IPS-18c (cell line): Measurements from ENCODE around the gene USP24.

Experiments used
- H3K4me3 ChIP-seq: 2 replicates; pipeline ENCODE4 v1.7.0; 2013; ENCODE audit warnings: low read depth, mild to moderate bottlenecking, low read length, moderate library complexity; ENCODE audit not compliant: insufficient read depth
- H3K9me3 ChIP-seq: one replicate; pipeline ENCODE4 v1.6.1; 2013; ENCODE audit warnings: mild to moderate bottlenecking, low read length, moderate library complexity; ENCODE audit not compliant: control insufficient read depth, insufficient read depth

The USP24 gene

DNA sequence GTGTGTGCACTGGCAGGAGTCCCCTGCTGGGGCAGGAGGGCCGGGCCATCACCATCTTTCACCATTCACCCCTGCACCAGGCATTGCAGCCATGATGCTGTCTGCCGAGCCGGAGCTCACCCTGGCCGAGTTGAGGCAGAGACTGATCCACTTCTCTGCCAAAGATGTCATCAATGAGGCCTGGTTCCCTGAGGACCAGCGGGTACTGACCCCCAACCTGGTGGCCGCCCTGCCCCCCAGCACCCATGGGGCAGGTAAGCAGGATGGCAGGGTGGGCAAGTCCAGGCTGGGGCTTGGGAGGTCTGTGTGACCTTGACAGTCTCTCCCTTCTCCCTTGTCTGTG lies 157.2 kb downstream of the USP24 start:
- no peaks in the 10 kb centered on the region for H3K9me3 ChIP-seq
- H3K4me3 ChIP-seq, result no peak overlapping the region

DNA sequence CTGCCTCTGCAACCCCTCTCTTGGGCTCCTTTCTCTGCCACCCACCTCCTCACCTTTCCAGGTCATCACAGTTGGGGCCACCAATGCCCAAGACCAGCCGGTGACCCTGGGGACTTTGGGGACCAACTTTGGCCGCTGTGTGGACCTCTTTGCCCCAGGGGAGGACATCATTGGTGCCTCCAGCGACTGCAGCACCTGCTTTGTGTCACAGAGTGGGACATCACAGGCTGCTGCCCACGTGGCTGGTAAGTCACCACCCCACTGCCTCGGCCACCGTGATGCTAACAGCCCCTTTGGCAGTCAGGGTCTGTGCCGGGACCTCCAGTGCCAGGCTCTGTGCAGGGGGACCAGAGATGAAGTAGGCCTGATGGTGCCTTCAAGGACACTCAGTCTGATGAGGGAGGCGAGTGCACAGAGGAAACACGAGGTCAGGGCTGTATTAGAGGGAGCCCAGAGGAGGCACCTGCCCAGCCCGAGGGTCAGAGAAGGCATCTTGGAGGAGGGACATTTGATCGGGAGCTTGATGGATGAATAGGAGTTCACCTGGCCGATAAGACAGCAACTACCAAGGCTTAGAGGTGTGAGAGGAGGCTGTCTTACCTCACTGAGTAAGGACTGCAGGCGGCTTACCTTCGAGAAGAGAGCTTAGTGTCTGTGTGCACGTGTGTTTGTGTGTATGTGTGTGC lies 157.8 kb downstream of the USP24 start:
- Histone ChIP-seq H3K9me3 (no peaks in the 10 kb centered on the region), H3K4me3 (no peak overlapping the region)

DNA sequence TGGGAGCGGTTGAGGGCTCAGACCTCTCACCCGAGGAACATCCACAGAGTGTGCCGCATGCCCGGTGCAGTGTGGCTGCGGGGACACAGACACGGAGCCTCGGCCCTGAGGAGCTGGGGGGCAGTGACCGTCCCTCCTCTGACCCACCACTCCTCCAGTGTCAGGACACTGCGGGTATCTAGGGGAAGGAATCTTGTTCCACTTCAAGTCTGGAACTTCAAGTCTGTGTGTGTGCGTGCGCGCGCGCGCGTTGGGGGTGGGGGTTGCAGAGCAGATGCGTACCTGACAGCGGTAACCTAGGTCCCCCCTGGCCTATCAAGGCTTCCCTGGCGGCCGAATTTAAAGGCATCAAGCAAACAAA lies 158.6 kb downstream of the USP24 start:
- H3K9me3 ChIP-seq, result no peaks in the 10 kb centered on the region
- no peak overlapping the region for H3K4me3 ChIP-seq

DNA sequence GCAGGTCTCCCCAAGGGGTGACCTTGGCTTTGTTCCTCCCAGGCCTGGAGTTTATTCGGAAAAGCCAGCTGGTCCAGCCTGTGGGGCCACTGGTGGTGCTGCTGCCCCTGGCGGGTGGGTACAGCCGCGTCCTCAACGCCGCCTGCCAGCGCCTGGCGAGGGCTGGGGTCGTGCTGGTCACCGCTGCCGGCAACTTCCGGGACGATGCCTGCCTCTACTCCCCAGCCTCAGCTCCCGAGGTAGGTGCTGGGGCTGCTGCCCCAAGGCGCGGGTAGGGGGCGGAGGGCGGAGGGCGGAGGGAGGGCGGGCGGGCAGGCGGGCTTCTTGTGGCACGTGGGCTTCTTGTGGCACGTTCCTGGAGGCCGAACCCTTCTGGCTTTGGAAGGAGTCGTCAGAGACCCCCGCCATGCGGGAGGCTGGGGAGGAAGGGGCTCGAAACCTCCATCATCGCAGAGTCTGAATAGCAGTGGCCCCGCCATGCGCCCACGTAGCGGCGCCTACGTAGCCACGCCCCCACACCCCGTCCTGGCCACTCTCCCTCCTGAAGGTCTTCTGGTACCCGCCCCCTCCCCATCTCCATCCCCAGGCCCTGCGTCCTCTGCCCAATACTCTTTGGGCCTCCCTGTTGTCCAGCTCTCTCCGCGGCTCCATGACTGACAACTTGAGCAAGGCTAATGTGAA lies 159.1 kb downstream of the USP24 start:
- Histone ChIP-seq H3K9me3 (no peaks in the 10 kb centered on the region), H3K4me3 (no peak overlapping the region)

DNA sequence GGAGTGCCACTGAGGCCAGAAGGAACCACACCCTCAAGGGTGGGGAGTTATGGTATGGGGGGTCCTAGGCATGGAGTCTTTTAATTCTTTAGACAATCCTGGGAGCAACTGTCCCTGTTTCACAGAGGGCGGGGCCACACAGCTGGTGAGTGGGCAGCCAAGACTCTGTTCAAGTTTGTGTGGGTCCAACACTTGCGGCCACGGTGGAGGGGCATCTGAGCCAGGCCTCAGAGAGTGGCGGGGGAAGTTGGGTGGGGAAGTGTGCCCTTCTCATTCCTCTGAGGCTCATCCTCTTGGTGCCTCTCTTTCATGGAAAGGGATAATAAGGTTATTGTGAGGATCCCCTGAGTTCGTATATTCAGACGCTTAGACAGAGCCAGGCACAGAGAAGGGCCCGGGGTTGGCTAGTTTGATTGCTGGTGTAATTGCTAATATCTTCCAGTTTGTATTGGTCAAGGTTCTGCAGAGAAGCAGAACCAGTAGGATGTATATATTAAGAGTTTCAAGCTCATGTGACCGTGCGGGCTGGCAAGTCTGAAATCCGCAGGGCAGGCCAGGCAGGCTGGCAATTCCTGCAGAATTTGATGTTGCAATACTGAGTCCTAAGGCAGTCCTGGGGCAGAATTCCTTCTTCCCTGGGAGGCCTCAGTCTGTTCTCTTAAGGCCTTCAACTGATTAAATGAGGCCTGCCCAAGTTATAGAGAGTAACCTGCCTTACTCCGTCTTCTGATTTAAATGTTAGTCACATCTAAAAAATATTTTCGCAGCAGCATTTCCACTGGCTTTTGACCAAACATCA lies 159.9 kb downstream of the USP24 start:
- Histone ChIP-seq H3K9me3 (no peaks in the 10 kb centered on the region), H3K4me3 (no peak overlapping the region)

DNA sequence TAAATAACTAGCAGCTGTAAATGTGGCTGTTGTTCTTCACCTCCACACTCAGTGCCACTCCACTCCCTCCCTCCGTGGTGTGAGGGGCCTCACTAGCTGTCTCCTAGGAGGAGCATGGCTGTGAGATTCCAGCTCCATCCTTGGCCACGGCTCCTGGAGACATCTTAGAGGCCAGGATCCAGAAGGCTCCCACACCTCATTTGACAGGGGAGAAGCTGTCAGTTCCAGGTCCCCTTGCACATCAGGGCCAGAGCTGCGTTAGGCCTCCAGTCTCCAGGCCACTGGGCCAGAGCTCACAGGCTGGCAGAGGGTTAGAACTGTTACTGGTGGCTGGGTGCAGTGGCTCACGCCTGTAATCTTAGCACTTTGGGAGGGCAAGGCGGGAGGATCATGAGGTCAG lies 160.8 kb downstream of the USP24 start:
- Histone ChIP-seq H3K9me3 (no peaks in the 10 kb centered on the region), H3K4me3 (no peak overlapping the region)

DNA sequence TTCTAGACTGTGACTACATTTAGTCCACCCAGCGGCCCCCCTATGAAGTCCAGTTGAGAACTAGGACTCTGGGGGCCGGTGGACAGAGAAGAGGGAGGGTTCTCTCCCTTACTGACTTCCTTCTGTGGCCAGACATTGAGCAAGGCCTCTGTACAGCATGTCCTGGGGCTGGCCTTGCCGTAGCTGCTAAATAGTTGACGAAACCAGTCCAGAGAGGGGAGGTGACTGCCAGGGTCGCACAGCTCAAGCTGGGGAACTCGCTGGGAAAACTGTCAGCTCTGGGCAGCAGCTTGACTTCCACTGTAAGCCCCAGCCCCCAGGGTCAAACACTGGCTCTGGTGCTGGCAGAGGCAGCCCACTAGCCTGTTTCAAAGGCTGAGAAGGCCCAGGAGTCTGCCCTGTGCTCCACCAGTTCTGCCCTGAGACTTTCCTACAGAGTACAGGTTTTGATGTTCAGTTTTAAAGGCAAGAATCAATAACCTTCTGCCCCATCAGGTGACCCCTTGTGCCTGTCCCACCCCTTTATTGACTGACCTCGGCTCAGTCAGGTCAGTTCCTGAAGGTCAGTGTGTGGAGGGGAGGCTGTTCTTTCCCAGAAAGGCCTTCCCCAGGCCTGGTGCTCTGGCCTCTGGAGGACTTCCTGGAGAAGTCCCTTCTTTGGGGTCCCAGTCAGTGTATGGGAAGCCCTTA lies 161.8 kb downstream of the USP24 start:
- Histone ChIP-seq H3K4me3 (no peak overlapping the region), H3K9me3 (no peaks in the 10 kb centered on the region)

DNA sequence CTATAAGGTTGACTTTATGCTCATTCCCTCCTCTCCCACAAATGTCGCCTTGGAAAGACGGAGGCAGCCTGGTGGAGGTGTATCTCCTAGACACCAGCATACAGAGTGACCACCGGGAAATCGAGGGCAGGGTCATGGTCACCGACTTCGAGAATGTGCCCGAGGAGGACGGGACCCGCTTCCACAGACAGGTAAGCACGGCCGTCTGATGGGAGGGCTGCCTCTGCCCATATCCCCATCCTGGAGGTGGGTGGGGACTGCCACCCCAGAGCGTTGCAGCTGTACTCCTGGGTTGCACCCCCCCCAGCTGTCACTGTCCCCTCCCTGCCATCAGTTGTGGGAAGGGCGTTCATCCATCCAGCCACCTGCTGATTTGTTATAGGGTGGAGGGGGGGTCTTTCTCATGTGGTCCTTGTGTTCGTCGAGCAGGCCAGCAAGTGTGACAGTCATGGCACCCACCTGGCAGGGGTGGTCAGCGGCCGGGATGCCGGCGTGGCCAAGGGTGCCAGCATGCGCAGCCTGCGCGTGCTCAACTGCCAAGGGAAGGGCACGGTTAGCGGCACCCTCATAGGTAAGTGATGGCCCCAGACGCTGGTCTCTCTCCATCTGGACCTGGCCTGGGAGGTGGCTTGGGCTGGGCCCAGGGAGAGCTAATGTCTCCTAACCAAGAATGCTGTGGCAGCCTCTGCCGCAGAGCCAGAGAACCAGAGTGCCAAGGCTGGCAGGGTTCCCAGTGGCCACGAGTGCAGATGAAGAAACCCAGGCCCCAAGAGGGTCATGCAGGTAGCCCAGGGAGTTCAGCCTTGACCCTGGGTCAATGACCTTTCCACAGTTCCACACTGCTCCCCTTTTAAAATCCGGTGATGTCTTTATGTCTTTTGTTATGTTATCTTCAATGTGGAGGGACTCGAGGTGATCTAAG lies 162.7 kb downstream of the USP24 start:
- H3K9me3 ChIP-seq, result no peaks in the 10 kb centered on the region

DNA sequence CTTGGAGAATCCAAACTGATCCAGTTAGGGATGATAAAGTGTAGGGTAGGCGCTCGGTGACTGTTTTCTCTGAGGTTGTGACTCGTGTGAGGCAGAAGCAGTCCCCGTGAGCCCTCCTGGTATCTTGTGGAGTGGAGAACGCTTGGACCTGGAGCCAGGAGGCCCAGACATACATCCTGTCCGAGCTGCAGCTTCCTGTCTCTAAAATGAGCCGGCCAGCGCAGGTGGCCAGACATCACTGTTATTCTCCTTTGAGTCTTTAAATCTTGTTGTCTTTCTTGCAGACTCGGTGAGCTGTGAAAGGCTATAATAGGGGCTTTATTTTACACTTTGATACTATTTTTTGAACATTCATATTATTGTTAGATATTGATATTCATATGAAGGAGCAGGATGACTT lies 163.5 kb downstream of the USP24 start:
- no peak overlapping the region for H3K4me3 ChIP-seq
- H3K9me3 ChIP-seq, result no peaks in the 10 kb centered on the region

More for the DNA sequence above, 162.7 kb downstream of the USP24 start:
- H3K4me3 ChIP-seq, result no peak overlapping the region

DNA sequence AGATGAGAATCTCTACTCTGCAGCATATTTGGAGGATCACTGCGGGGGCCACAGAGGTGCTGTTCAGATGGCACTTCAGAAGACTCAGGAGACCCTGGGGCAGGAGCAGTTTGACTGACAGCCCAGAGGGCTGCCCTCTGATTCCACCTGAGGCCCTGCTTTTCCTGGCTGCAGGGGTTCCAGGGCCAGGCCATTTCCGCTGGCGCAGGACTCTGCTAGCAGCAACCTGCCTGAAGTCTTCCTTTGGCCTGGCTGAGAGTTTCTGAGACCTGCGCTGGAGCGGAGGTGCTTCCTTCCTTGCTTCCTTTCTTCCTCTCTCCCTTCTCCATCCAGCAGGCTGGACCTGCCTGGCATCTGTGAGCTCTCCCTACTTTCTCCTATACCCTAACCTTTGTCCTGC lies 164.0 kb downstream of the USP24 start:
- Histone ChIP-seq H3K4me3 (no peak overlapping the region), H3K9me3 (no peaks in the 10 kb centered on the region)

DNA sequence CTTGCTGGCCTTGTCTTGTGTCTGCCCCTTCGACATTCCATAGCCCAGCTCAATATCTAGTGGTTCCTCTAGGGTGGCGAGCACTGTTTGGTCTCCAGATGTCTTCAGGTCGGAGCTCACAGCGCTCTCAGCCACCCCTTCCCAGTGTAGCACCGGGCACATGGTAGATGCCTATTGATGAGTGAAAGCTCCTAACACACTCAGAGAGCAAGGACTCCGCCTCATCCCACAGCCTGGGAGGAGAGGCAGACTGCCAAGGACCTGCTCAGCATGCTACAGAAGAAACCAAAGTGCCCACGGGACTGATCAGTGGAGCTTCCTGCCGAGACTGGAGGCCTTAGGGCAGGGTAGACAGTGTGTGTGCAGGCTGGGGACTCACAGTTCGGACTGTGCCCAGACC lies 164.9 kb downstream of the USP24 start:
- no peaks in the 10 kb centered on the region for H3K9me3 ChIP-seq
- H3K4me3 ChIP-seq, result no peak overlapping the region

DNA sequence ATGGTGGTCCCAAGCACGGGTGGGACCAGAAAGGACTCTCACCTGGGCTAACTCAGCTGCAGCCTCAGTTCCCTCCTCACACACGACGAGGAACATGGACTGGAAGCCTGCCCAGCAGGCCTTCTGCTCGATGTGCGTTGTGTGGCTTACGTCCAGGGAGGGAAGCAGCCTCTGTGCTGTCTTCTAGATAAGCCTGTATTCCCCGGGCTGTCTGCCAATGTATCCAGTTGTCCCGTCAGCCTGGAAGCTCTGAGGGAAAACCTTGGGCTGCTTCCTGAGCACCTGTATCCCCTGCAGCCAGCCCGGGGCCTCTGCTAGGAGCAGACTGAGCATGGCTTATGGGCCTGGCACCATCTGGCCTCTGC lies 165.3 kb downstream of the USP24 start:
- Histone ChIP-seq H3K4me3 (no peak overlapping the region), H3K9me3 (no peaks in the 10 kb centered on the region)

DNA sequence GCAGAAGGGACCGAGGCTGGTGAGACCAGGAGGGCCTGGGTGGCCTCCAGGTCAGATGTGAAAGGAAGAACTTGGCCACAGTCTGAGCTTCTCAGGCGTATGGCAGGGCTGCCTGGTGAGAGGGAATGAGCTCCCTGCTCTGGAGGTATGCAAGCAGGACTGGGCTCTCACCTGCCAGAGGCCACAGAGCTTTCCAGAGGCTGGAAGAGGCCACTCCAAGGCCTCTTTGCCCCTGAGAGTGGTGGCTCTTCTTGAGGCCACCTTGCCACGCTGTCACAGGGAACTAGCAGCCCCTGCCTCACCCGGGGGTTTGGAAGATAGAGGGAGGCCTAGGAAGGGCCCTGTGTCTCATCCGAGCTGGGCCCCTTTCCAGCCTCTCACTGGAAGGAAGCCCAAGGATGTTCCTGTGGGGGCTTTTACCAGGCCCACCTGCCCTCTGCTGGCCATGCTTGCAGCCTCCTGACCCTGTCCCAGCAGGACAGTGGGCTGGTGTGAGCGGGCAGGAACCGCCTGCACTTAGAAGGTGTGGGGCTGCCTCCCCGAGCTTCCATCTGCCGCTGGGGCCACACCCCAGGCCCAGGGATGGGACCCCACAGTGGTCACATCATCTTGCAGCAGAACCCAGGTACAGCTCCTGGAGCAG lies 165.8 kb downstream of the USP24 start:
- H3K4me3 ChIP-seq, result no peak overlapping the region; the same call in 1 of the 2 replicates
- no peaks in the 10 kb centered on the region for H3K9me3 ChIP-seq

DNA sequence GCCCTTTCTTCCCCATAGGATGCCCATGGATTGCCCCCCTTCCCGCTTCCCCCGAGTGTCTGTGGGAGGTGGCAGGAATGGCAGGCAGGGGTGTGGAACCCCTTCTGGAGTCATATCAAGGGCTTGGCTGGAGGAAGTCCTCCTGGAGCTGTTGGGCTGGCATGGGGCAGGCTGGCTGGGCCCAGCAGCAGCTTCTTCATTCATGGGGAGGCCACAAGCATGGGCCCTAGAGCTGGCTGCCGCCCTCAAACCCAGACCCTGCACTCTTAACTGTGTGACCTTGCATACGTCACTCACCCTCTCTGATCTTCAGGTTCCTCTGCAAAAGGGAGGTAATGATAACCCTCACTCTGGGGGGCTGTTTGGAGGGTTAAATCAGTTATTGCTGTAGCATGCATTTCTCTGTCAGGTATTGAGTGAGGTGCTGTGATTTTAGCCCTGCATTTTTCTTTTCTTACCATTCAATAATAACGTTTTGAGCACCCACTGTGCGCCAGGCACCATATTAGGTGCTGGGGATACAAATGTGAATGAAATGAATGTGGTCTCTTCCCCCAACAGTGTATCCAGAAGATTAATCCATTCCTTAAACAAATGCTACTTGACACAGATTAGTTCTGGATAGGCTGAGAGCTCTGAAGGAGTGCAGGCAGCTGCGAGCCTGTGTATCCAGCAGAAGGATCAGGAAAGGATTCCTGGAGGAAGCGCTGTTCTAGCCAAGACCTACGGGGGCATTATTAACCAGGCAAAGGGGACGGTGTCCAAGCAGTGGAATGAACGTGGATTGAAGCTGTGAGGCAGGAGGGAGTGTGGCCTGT lies 166.5 kb downstream of the USP24 start:
- Histone ChIP-seq H3K4me3 (no peak overlapping the region; the same call in 1 of the 2 replicates), H3K9me3 (no peaks in the 10 kb centered on the region)

DNA sequence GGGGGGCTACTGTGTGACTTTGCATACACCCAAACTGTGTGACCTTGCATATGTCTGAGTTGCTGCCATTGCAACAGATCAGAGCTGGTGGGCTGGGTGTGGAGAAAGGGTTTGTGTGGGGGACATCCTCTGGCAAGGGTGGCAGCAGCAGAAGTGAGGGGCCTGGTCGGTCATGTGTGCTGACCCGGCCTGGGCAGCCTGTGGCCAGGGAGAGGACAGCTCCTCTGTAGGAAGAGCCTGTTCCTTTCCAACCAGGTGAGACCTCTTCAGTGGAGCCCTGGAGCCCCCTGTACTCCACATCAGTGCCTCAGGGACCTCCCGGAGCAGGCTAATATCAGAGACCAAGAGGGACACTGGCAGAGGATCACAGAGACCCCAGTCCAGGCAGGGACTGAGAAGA lies 167.6 kb downstream of the USP24 start:
- no peak overlapping the region for H3K4me3 ChIP-seq
- no peaks in the 10 kb centered on the region for H3K9me3 ChIP-seq

DNA sequence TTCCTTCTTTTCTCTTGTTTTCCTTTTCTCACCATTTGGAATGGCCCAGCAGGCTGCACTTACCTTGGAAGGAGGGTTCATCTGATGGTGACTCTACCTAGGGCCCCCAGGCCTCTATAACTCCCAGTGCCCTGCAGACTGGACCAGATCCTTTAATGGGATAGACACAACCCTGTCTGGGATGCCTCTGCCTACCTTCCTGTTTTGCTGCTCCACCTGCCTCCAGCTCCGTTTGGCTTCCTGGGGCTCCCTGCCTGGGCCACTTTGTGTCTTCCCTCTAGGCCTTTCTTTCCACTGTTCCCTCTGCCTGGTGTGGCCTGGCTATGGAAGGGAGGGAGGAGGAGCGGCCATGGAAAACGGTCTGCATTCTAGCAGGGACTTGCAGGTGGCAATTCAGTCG lies 168.3 kb downstream of the USP24 start:
- H3K9me3 ChIP-seq, result no peaks in the 10 kb centered on the region
- no peak overlapping the region for H3K4me3 ChIP-seq
